H9 (cell line): ENCODE measurements around the gene DPP6. TPM values are rescaled to one million over a fixed set of nuclear protein-coding genes. Genes with fewer than 3 reads are reported as not detected.

Experiments
- DNase-seq: peaks from one replicate; pipeline ENCODE4 v3.0.0-alpha.2; 2017
- H2AFZ ChIP-seq: one replicate; pipeline ENCODE4 v1.6.1; 2013; ENCODE audit warnings: mild to moderate bottlenecking, low read length, control low read depth, moderate library complexity
- H2AK5ac ChIP-seq: 2 replicates; pipeline ENCODE4 v1.6.1; 2013; ENCODE audit warnings: low read length, control low read depth, mixed read lengths; ENCODE audit not compliant: insufficient read length
- H2BK120ac ChIP-seq: one replicate; pipeline ENCODE4 v1.6.1; 2013; ENCODE audit warnings: low read depth, mild to moderate bottlenecking, low read length, control low read depth, inconsistent platforms; ENCODE audit not compliant: poor library complexity, severe bottlenecking
- H2BK12ac ChIP-seq: 2 replicates; pipeline ENCODE4 v1.6.1; 2013; ENCODE audit warnings: low read length, control low read depth, mixed read lengths, low read depth; ENCODE audit not compliant: insufficient read length
- H2BK15ac ChIP-seq: 2 replicates; pipeline ENCODE4 v1.6.1; 2013; ENCODE audit warnings: low read depth, low read length, control low read depth
- H2BK20ac ChIP-seq: one replicate; pipeline ENCODE4 v1.6.1; 2013; ENCODE audit warnings: low read depth, mild to moderate bottlenecking, low read length, control low read depth, inconsistent platforms; ENCODE audit not compliant: poor library complexity, severe bottlenecking
- H2BK5ac ChIP-seq: 2 replicates; pipeline ENCODE4 v1.6.1; 2013; ENCODE audit warnings: low read length, control low read depth, mixed read lengths; ENCODE audit not compliant: insufficient read length
- H3K14ac ChIP-seq: 2 replicates; pipeline ENCODE4 v1.6.1; 2013; ENCODE audit warnings: low read length, control low read depth; ENCODE audit not compliant: insufficient read depth
- H3K18ac ChIP-seq: 2 replicates; pipeline ENCODE4 v1.6.1; 2013; ENCODE audit warnings: low read depth, mild to moderate bottlenecking, mixed read lengths, low read length, control low read depth; ENCODE audit not compliant: insufficient read length
- H3K23ac ChIP-seq: 2 replicates; pipeline ENCODE4 v1.6.1; 2013; ENCODE audit warnings: low read length, control low read depth, mixed read lengths, low read depth; ENCODE audit not compliant: insufficient read length
- H3K23me2 ChIP-seq: 2 replicates; pipeline ENCODE4 v1.6.1; 2013; ENCODE audit warnings: low read depth, mild to moderate bottlenecking, mixed read lengths, low read length, control low read depth; ENCODE audit not compliant: insufficient read length, poor library complexity, severe bottlenecking
- H3K27ac ChIP-seq: 2 replicates; pipeline ENCODE4 v1.5.1; 2013; ENCODE audit warnings: low read length, control low read depth, mixed read lengths, low read depth; ENCODE audit not compliant: insufficient read length
- H3K27me3 ChIP-seq: 2 replicates; pipeline ENCODE4 v1.6.1; 2013; ENCODE audit warnings: low read length, control low read depth, inconsistent platforms; ENCODE audit not compliant: insufficient read depth
- H3K4ac ChIP-seq: 2 replicates; pipeline ENCODE4 v1.6.1; 2013; ENCODE audit warnings: low read depth, mild to moderate bottlenecking, control low read depth, inconsistent platforms, low read length, moderate library complexity
- H3K4me1 ChIP-seq: 2 replicates; pipeline ENCODE4 v1.6.1; 2013; ENCODE audit warnings: low read length, control low read depth, inconsistent platforms; ENCODE audit not compliant: insufficient read depth
- H3K4me2 ChIP-seq: 2 replicates; pipeline ENCODE4 v1.6.1; 2013; ENCODE audit warnings: low read length, control low read depth, mixed read lengths; ENCODE audit not compliant: insufficient read length, insufficient read depth
- H3K56ac ChIP-seq: 2 replicates; pipeline ENCODE4 v1.6.1; 2013; ENCODE audit warnings: low read depth, mild to moderate bottlenecking, mixed read lengths, low read length, control low read depth; ENCODE audit not compliant: insufficient read length
- H3K79me1 ChIP-seq: 2 replicates; pipeline ENCODE4 v1.6.1; 2013; ENCODE audit warnings: low read depth, mild to moderate bottlenecking, moderate library complexity, low read length, control low read depth, inconsistent platforms; ENCODE audit not compliant: insufficient read depth, poor library complexity, severe bottlenecking
- H3K79me2 ChIP-seq: 2 replicates; pipeline ENCODE4 v1.6.1; 2013; ENCODE audit warnings: low read length, control low read depth, inconsistent platforms; ENCODE audit not compliant: insufficient read depth
- H3K9ac ChIP-seq: 2 replicates; pipeline ENCODE4 v1.6.1; 2013; ENCODE audit warnings: low read length, control low read depth, mixed read lengths; ENCODE audit not compliant: insufficient read length; ENCODE audit errors: extremely low read depth
- H3K9me3 ChIP-seq: one replicate; pipeline ENCODE4 v1.6.1; 2013; ENCODE audit warnings: low read depth, low read length, inconsistent platforms; ENCODE audit not compliant: control insufficient read depth
- H3T11ph ChIP-seq: one replicate; pipeline ENCODE4 v1.6.1; 2013; ENCODE audit warnings: mild to moderate bottlenecking, low read length, control low read depth, inconsistent platforms
- H4K20me1 ChIP-seq: one replicate; pipeline ENCODE4 v1.6.1; 2013; ENCODE audit not compliant: control insufficient read depth, insufficient read length, insufficient read depth
- H4K5ac ChIP-seq: 2 replicates; pipeline ENCODE4 v1.6.1; 2013; ENCODE audit warnings: low read depth, mild to moderate bottlenecking, mixed read lengths, low read length, control low read depth; ENCODE audit not compliant: insufficient read length
- H4K8ac ChIP-seq: replicated peaks from 2 replicates; pipeline ENCODE4 v1.6.1; 2013; ENCODE audit warnings: low read length, control low read depth, mixed read lengths, low read depth; ENCODE audit not compliant: insufficient read length
- H4K91ac ChIP-seq: 2 replicates; pipeline ENCODE4 v1.6.1; 2013; ENCODE audit warnings: low read depth, mild to moderate bottlenecking, moderate library complexity, mixed read lengths, low read length, control low read depth; ENCODE audit not compliant: insufficient read length
- H3K27ac Mint-ChIP-seq, 3 experiments: 2 replicates in 2 of 3; 3 replicates in 1 of 3; pipeline ENCODE4 v1.8.0; 2020 to 2021; ENCODE audit warnings: mixed read lengths in 3 of 3, mild to moderate bottlenecking in 1 of 3, moderate library complexity in 1 of 3
- H3K27me3 Mint-ChIP-seq: 2 replicates; pipeline ENCODE4 v1.8.0; 2021; ENCODE audit warnings: low read depth, mild to moderate bottlenecking, moderate library complexity, mixed read lengths
- H3K36me3 Mint-ChIP-seq, 3 experiments: 2 replicates in 2 of 3; 3 replicates in 1 of 3; pipeline ENCODE4 v1.8.0; 2020 to 2021; ENCODE audit warnings: low read depth in 3 of 3, mixed read lengths in 3 of 3; ENCODE audit not compliant: insufficient read depth in 1 of 3
- H3K4me1 Mint-ChIP-seq, 2 experiments: 2 replicates each; pipeline ENCODE4 v1.8.0; 2020; ENCODE audit warnings: mixed read lengths in 2 of 2
- H3K4me3 Mint-ChIP-seq, 2 experiments: 2 replicates in 1 of 2; 3 replicates in 1 of 2; pipeline ENCODE4 v1.8.0; 2020 to 2021; ENCODE audit warnings: mild to moderate bottlenecking in 2 of 2, mixed read lengths in 2 of 2, moderate library complexity in 1 of 2
- H3K9me3 Mint-ChIP-seq, 2 experiments: 2 replicates in 1 of 2; 3 replicates in 1 of 2; pipeline ENCODE4 v1.8.0; 2020; ENCODE audit warnings: mild to moderate bottlenecking in 2 of 2, mixed read lengths in 2 of 2, moderate library complexity in 1 of 2
- WGBS: extraction: QIAGEN DNeasy Blood & Tissue Kit; methylation state at CpG from one replicate; pipeline ENCODE4 v1.1.7; 2013; ENCODE audit warnings: missing lambda C conversion rate, low lambda C conversion rate, mixed read lengths; ENCODE audit not compliant: insufficient read length; ENCODE audit errors: extremely low coverage; 5-methylcytosine and 5-hydroxymethylcytosine counted together
- total RNA-seq: library from RNA; stranded (reverse); gene quantifications from 2 replicates; pipeline ENCODE4 v1.2.1, GENCODE V29; 2021
- TF ChIP-seq, protein P1 (sequence below): fragments of 200-600 bp; sonication (generic); conservative IDR thresholded peaks from 3 replicates; pipeline ENCODE4 v1.8.0; 2021; ENCODE audit warnings: antibody characterized with exemption, mild to moderate bottlenecking

DPP6 gene
- total RNA-seq, 1 experiment from 2014 or later = 4.5 TPM

DNA sequence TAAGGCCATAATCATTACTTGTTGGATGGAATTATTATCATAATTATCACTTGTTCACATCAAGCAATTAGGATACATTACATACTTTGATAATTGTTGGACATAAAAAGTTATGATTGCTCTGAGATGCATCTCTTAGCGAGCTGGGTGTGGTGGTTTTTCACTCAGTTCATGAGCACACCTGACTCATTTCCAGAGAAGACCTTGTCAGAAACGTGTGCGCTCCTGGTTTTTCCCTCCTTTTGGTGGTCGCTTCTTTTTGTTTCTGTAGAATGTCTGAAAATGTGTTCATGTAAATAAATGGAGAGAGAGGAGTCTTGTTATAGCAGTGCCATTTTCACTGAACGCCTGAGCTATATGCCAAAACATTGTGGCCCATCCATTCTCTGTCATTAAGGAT lies 809.4 kb downstream of the DPP6 start:
- TF ChIP-seq, protein P1, sequence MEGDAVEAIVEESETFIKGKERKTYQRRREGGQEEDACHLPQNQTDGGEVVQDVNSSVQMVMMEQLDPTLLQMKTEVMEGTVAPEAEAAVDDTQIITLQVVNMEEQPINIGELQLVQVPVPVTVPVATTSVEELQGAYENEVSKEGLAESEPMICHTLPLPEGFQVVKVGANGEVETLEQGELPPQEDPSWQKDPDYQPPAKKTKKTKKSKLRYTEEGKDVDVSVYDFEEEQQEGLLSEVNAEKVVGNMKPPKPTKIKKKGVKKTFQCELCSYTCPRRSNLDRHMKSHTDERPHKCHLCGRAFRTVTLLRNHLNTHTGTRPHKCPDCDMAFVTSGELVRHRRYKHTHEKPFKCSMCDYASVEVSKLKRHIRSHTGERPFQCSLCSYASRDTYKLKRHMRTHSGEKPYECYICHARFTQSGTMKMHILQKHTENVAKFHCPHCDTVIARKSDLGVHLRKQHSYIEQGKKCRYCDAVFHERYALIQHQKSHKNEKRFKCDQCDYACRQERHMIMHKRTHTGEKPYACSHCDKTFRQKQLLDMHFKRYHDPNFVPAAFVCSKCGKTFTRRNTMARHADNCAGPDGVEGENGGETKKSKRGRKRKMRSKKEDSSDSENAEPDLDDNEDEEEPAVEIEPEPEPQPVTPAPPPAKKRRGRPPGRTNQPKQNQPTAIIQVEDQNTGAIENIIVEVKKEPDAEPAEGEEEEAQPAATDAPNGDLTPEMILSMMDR = no peak
- Histone ChIP-seq H2BK15ac (no peak overlapping the region), H3K56ac (no peak overlapping the region), H2BK20ac (no peak overlapping the region), H3K23me2 (no peaks in the 10 kb centered on the region), H3K79me1 (no peaks in the 10 kb centered on the region), H3K23ac (no peak overlapping the region), H2AK5ac (no peak overlapping the region), H3K27ac (no peak overlapping the region), H3K9me3 (no peaks in the 10 kb centered on the region), H2BK12ac (no peak overlapping the region), H2BK5ac (no peak overlapping the region), H4K20me1 (no peaks in the 10 kb centered on the region), H3K14ac (no peak overlapping the region), H4K5ac (no peak overlapping the region), H3K9ac (no peak overlapping the region), H4K91ac (no peak overlapping the region), H3K18ac (no peak overlapping the region), H3K4ac (no peak overlapping the region), H3K4me1 (no peaks in the 10 kb centered on the region), H3K4me2 (no peak overlapping the region), H3T11ph (no peak overlapping the region), H3K79me2 (no peaks in the 10 kb centered on the region), H4K8ac (no peak overlapping the region), H2BK120ac (no peak overlapping the region), H2AFZ (no peak overlapping the region), H3K27me3 (no peaks in the 10 kb centered on the region)
- Mint-ChIP-seq H3K27ac (no peak overlapping the region), H3K4me3 (no peak overlapping the region), H3K9me3 (peaks cover 0 to 2% of the 10 kb centered on the region in 2 experiments; a peak in 1 of 5 replicates), H3K27me3 (peaks cover 13% of the 10 kb centered on the region), H3K36me3 (no peaks in the 10 kb centered on the region), H3K4me1 (peaks cover 0 to 8% of the 10 kb centered on the region in 2 experiments; a peak in 2 of 4 replicates)
- DNase-seq = no peak
- WGBS = no CpG with 5 or more reads among the region's 5 CpGs
